Measurements from ENCODE around the gene HCN3. TPM values are rescaled to one million over a fixed set of nuclear protein-coding genes. Genes with fewer than 3 reads are reported as not detected.

HCN3 gene
- total RNA-seq, 1 donor from 2014 or later, result 1.9 TPM

- peaks cover 30% of the 10 kb centered on the region for H3K4me1 Mint-ChIP-seq
- no peak overlapping the region for H3K27ac Mint-ChIP-seq
- peaks cover 30% of the 10 kb centered on the region for H3K36me3 Mint-ChIP-seq
- Histone ChIP-seq H3K36me3 (no peaks in the 10 kb centered on the region), H4K20me1 (ENCODE audit: low read depth) (peaks cover 45% of the 10 kb centered on the region), H3K27ac (no peak overlapping the region), H2AFZ (replicated peaks) (no peak overlapping the region), H3K79me2 (ENCODE audit: low read depth) (peaks cover 12% of the 10 kb centered on the region), H3K4me2 (no peak overlapping the region), H3K4me1 (peaks cover 19% of the 10 kb centered on the region), H3K9ac (no peak overlapping the region), H3K4me3 (no peak overlapping the region), H3K27me3 (no peaks in the 10 kb centered on the region), H3K9me3 (ENCODE audit: low read depth) (no peaks in the 10 kb centered on the region), H3F3A (ENCODE audit: low read depth) (peaks cover 88% of the 10 kb centered on the region)
- peak overlapping the region; percentile 51 for H3K4me3 Mint-ChIP-seq
- no peak for TF ChIP-seq EZH2 (IDR thresholded peaks at IDR 0.05)
- no peak for TF ChIP-seq CTCF (IDR thresholded peaks at IDR 0.05)
- TF ChIP-seq EZH2phosphoT487 (IDR thresholded peaks at IDR 0.05), result no peak
- H3K27me3 Mint-ChIP-seq (ENCODE audit: insufficient read depth, low read depth), result peaks cover 3% of the 10 kb centered on the region
- H3K9me3 Mint-ChIP-seq, result no peaks in the 10 kb centered on the region
- DNase-seq (ENCODE audit: low spot score), result no peak
Observed at GRCh38 chr1:155319536-155319935, 42.3 kb downstream of the HCN3 start.

DNA sequence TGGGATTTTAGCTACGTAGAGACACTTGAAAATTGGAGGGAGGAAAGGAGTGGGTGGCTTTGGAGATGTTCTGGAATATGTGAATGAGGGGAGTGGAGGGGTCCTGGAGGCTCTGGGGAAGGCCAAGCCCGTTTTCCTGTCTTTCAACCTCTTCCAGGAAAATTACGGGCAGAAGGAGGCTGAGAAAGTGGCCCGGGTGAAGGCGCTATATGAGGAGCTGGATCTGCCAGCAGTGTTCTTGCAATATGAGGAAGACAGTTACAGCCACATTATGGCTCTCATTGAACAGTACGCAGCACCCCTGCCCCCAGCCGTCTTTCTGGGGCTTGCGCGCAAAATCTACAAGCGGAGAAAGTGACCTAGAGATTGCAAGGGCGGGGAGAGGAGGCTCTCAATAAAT lies 43.0 kb downstream of the HCN3 start:
- TF ChIP-seq CTCF (IDR thresholded peaks at IDR 0.05) (no peak), EZH2phosphoT487 (IDR thresholded peaks at IDR 0.05) (no peak), EZH2 (IDR thresholded peaks at IDR 0.05) (no peak)
- no peaks in the 10 kb centered on the region for H3K36me3 ChIP-seq
- H3K27ac ChIP-seq, result no peak overlapping the region
- H3K4me2 ChIP-seq, result peak overlapping the region; percentile 87
- Mint-ChIP-seq H3K4me1 (peaks cover 30% of the 10 kb centered on the region), H3K36me3 (peaks cover 26% of the 10 kb centered on the region), H3K9me3 (no peaks in the 10 kb centered on the region), H3K27me3 (ENCODE audit: insufficient read depth, low read depth) (peaks cover 3% of the 10 kb centered on the region), H3K4me3 (peak overlapping the region; percentile 84), H3K27ac (peak overlapping the region; percentile 0)
- H3K9me3 ChIP-seq (ENCODE audit: low read depth), result no peaks in the 10 kb centered on the region
- H4K20me1 ChIP-seq (ENCODE audit: low read depth), result peaks cover 44% of the 10 kb centered on the region
- H2AFZ ChIP-seq (replicated peaks), result no peak overlapping the region
- H3F3A ChIP-seq (ENCODE audit: low read depth), result peaks cover 90% of the 10 kb centered on the region
- no peaks in the 10 kb centered on the region for H3K27me3 ChIP-seq
- H3K79me2 ChIP-seq (ENCODE audit: low read depth), result peaks cover 18% of the 10 kb centered on the region
- H3K9ac ChIP-seq, result no peak overlapping the region
- peaks cover 19% of the 10 kb centered on the region for H3K4me1 ChIP-seq
- H3K4me3 ChIP-seq, result peak overlapping the region; percentile 82
- DNase-seq (ENCODE audit: low spot score), result no peak

DNA sequence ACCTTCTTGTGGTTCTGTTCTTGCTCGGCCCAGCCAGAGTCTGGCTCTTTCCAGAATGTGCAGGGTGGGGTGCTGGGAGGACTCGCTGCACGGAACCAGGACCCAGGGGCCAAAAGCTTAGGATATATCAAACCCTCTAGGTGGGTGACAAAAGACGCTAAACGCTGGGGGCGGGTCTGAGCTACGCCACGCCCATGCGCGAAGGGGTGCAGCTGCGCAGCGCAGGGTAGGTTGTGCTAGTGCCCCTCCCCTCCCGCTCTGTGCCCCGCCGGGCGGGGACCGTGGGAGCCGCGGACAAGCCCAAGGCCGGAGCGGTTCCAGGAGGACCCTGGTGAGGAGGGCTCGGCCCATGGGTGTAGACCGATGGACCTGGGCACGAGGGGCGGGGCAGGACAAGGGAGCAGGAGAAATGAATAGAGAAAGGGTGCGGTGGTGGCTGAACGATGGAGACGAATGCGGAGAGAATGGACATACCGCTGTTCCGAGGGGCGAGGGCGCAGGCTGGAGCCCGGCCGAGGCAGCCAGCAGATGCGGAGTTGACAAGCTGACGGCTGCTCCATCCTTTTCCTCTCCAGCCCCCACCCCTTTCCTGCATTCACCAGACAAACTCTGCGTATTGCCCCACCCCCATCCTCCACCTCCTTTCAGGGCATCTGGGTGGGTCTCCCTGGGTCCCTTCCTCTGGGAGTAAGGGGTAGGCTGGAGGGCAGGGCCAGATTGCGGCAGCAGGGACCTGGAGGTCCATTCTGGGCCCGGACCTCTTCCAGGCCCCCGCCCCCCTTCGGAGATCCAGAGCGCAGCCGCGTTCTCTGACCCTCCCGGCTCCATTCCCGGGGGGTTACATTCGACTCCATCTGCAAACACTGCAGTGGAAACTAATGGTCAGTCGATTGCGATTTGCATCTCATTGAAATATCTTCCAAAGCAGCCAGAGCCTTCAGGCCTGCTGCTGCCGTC lies 43.7 kb downstream of the HCN3 start, which contains the start of gene RUSC1:
RUSC1 (plus strand) TSS at position 234 of the 957 bp plus-strand sequence. CDS start 880 bp downstream, outside the sequence.
- H3K27me3 Mint-ChIP-seq (ENCODE audit: insufficient read depth, low read depth), result peaks cover 4% of the 10 kb centered on the region
- peaks cover 50% of the 10 kb centered on the region for H4K20me1 ChIP-seq (ENCODE audit: low read depth)
- H3K27me3 ChIP-seq, result no peaks in the 10 kb centered on the region
- peak within 1 kb of the TSS; percentile 87 for H3K4me2 ChIP-seq
- H3K9me3 Mint-ChIP-seq, result no peaks in the 10 kb centered on the region
- H3K4me1 ChIP-seq, result peaks cover 19% of the 10 kb centered on the region
- H2AFZ ChIP-seq (replicated peaks), result peak within 1 kb of the TSS; percentile 6
- H3K4me3 ChIP-seq, result peak within 1 kb of the TSS; percentile 82
- H3F3A ChIP-seq (ENCODE audit: low read depth), result peaks cover 90% of the 10 kb centered on the region
- peaks cover 26% of the 10 kb centered on the region for H3K36me3 Mint-ChIP-seq
- H3K79me2 ChIP-seq (ENCODE audit: low read depth), result peaks cover 24% of the 10 kb centered on the region
- H3K4me3 Mint-ChIP-seq, result peak within 1 kb of the TSS; percentile 84
- no peak within 1 kb of the TSS for H3K9ac ChIP-seq
- DNase-seq (ENCODE audit: low spot score), result peak; percentile 90
- H3K4me1 Mint-ChIP-seq, result peaks cover 35% of the 10 kb centered on the region
- TF ChIP-seq EZH2 (IDR thresholded peaks at IDR 0.05) (no peak), EZH2phosphoT487 (IDR thresholded peaks at IDR 0.05) (no peak), CTCF (IDR thresholded peaks at IDR 0.05) (no peak)
- H3K27ac Mint-ChIP-seq, result peak within 1 kb of the TSS; percentile 63
- no peaks in the 10 kb centered on the region for H3K36me3 ChIP-seq
- no peaks in the 10 kb centered on the region for H3K9me3 ChIP-seq (ENCODE audit: low read depth)
- H3K27ac ChIP-seq, result no peak within 1 kb of the TSS
